ENCODE measurements around the gene LRRC26. TPM values are rescaled to one million over a fixed set of nuclear protein-coding genes. Genes with fewer than 3 reads are reported as not detected.
A peak's percentile ranks its signal among the peaks of the same experiment; 100 is the strongest.

Gene LRRC26
- total RNA-seq (2022) (0.52 and 0.98 TPM in 2 replicates), Bru-seq, nascent RNA (percentile 17 among the genes with signal in this experiment), BruChase-seq, experiment 1, labeled RNA remaining after a 6-hour chase (percentile 19 among the genes with signal in this experiment), BruChase-seq, experiment 2, labeled RNA remaining after a 2-hour chase (not detected)
- long read RNA-seq, transcript LRRC26-201 (2 exons, 1,209 nt): major isoform, 5 of 6 reads
- long read RNA-seq, partial matches to known transcripts: 0 of 6 reads
- long read RNA-seq, other reads (novel, unspliced or antisense): 1 of 6 reads

GRCh38 chr9:137169896-137170358 lies at the start of gene LRRC26:
LRRC26 (minus strand) TSS chr9:137170051; CDS start chr9:137169943, 108 bp downstream.
- no peaks in the 10 kb centered on the region for H3K9me3 Mint-ChIP-seq (ENCODE audit: low read depth, unreplicated experiment)
- no TSS peak for BruUV-seq (replicated peaks)
- intact Hi-C loops (cut with micrococcal nuclease; ENCODE audit: unreplicated experiment): no loop called here
- DNase-seq: no peak
- TF ChIP-seq CTCF (IDR thresholded peaks at IDR 0.05; ENCODE audit: unreplicated experiment): no peak
- H3K36me3 Mint-ChIP-seq (ENCODE audit: insufficient read depth, unreplicated experiment): peaks cover 16% of the 10 kb centered on the region
- no peaks in the 10 kb centered on the region for H3K4me1 Mint-ChIP-seq (ENCODE audit: low read depth, unreplicated experiment)
- peaks cover 34% of the 10 kb centered on the region for H3K27me3 Mint-ChIP-seq (ENCODE audit: unreplicated experiment)
- CTCF ChIA-PET: interaction anchor here (1.1 kb wide), 1 partner anchor 41 kb away, joined by 4 read pairs; no protein-coding TSS in a partner anchor
- no peak within 1 kb of the TSS for H3K27ac Mint-ChIP-seq (ENCODE audit: unreplicated experiment)
- peak within 1 kb of the TSS; percentile 63 for H3K4me3 Mint-ChIP-seq (ENCODE audit: low read depth, unreplicated experiment)

- Mint-ChIP-seq H3K36me3 (ENCODE audit: insufficient read depth, unreplicated experiment) (peaks cover 48% of the 10 kb centered on the region), H3K27ac (ENCODE audit: unreplicated experiment) (peak overlapping the region; percentile 63), H3K27me3 (ENCODE audit: unreplicated experiment) (no peaks in the 10 kb centered on the region), H3K9me3 (ENCODE audit: low read depth, unreplicated experiment) (no peaks in the 10 kb centered on the region), H3K4me3 (ENCODE audit: low read depth, unreplicated experiment) (peak overlapping the region; percentile 36), H3K4me1 (ENCODE audit: low read depth, unreplicated experiment) (no peaks in the 10 kb centered on the region)
- CTCF ChIA-PET: interaction anchor here (0.6 to 1.4 kb wide), 9 partner anchors 9 to 430 kb away, joined by 3 to 14 read pairs (median 4); no protein-coding TSS in a partner anchor
- BruUV-seq (replicated peaks): no TSS peak
- intact Hi-C loops (cut with micrococcal nuclease; ENCODE audit: unreplicated experiment): no loop called here
- peak; percentile 70 for DNase-seq
- no peak for TF ChIP-seq CTCF (IDR thresholded peaks at IDR 0.05; ENCODE audit: unreplicated experiment)
These were observed 49.0 kb upstream of the LRRC26 start for GRCh38 chr9:137218754-137219271.

- TF ChIP-seq CTCF (IDR thresholded peaks at IDR 0.05; ENCODE audit: unreplicated experiment): no peak
- no TSS peak for BruUV-seq (replicated peaks)
- H3K36me3 Mint-ChIP-seq (ENCODE audit: insufficient read depth, unreplicated experiment): peaks cover 42% of the 10 kb centered on the region
- intact Hi-C loops (cut with micrococcal nuclease; ENCODE audit: unreplicated experiment): no loop called here
- peak overlapping the region; percentile 63 for H3K27ac Mint-ChIP-seq (ENCODE audit: unreplicated experiment)
- CTCF ChIA-PET: interaction anchor here (0.6 to 1.4 kb wide), 6 partner anchors 10 to 270 kb away, joined by 3 to 6 read pairs (median 4); no protein-coding TSS in a partner anchor
- H3K27me3 Mint-ChIP-seq (ENCODE audit: unreplicated experiment): no peaks in the 10 kb centered on the region
- H3K4me3 Mint-ChIP-seq (ENCODE audit: low read depth, unreplicated experiment): peak overlapping the region; percentile 63
- no peaks in the 10 kb centered on the region for H3K9me3 Mint-ChIP-seq (ENCODE audit: low read depth, unreplicated experiment)
- no peak for DNase-seq
- H3K4me1 Mint-ChIP-seq (ENCODE audit: low read depth, unreplicated experiment): no peaks in the 10 kb centered on the region
These were observed 48.4 kb upstream of the LRRC26 start for GRCh38 chr9:137218212-137218753.

- H3K36me3 Mint-ChIP-seq (ENCODE audit: insufficient read depth, unreplicated experiment): peaks cover 41% of the 10 kb centered on the region
- BruUV-seq (replicated peaks): TSS peak; percentile 24
- no peaks in the 10 kb centered on the region for H3K4me1 Mint-ChIP-seq (ENCODE audit: low read depth, unreplicated experiment)
- no peak for TF ChIP-seq CTCF (IDR thresholded peaks at IDR 0.05; ENCODE audit: unreplicated experiment)
- H3K27ac Mint-ChIP-seq (ENCODE audit: unreplicated experiment): peak overlapping the region; percentile 36
- DNase-seq: peak; percentile 87
- H3K9me3 Mint-ChIP-seq (ENCODE audit: low read depth, unreplicated experiment): no peaks in the 10 kb centered on the region
- CTCF ChIA-PET: no interaction called here
- H3K4me3 Mint-ChIP-seq (ENCODE audit: low read depth, unreplicated experiment): peak overlapping the region; percentile 63
- H3K27me3 Mint-ChIP-seq (ENCODE audit: unreplicated experiment): no peaks in the 10 kb centered on the region
- intact Hi-C loops (cut with micrococcal nuclease; ENCODE audit: unreplicated experiment): no loop called here
These were observed 47.7 kb upstream of the LRRC26 start for GRCh38 chr9:137217276-137218211.
